Cardiac muscle cell (in vitro differentiated cells and primary cell): ENCODE results near the gene ACBD4. TPM values are rescaled to one million over a fixed set of nuclear protein-coding genes. Genes with fewer than 3 reads are reported as not detected.
A peak's percentile ranks its signal among the peaks of the same experiment; 100 is the strongest.

Experiments
- DNase-seq, 2 donors: peaks; one replicate each; pipeline versions ENCODE4 v3.0.0 to v3.0.0-alpha.2; 2010 to 2017; ENCODE audit warnings: low read depth in 1 of 2, low spot score in 1 of 2
- H3K27ac ChIP-seq: fragments of 200-600 bp; sonication (generic); 2 replicates; pipeline ENCODE4 v1.5.1; 2016
- H3K27me3 ChIP-seq: fragments of 200-600 bp; sonication (generic); 2 replicates; pipeline ENCODE4 v1.6.0; 2016; ENCODE audit warnings: control low read depth
- H3K36me3 ChIP-seq: fragments of 200-600 bp; sonication (generic); 2 replicates; pipeline ENCODE4 v1.5.1; 2016; ENCODE audit warnings: control low read depth
- H3K4me1 ChIP-seq: fragments of 200-600 bp; sonication (generic); 2 replicates; pipeline ENCODE4 v1.8.1; 2017; ENCODE audit warnings: low read depth, mild to moderate bottlenecking, mixed run types
- H3K4me3 ChIP-seq: fragments of 200-600 bp; sonication (generic); 2 replicates; pipeline ENCODE4 v1.5.1; 2016; ENCODE audit warnings: mild to moderate bottlenecking
- H3K9me3 ChIP-seq: fragments of 200-600 bp; sonication (generic); 2 replicates; pipeline ENCODE4 v1.5.1; 2017; ENCODE audit warnings: low read depth, mild to moderate bottlenecking, control low read depth
- polyA plus RNA-seq: library from polyadenylated mRNA; unstranded; fragments of >200 nt; fragmentation: Nextera tagmentation; extraction: Ambion mirVana; gene quantifications from 2 replicates; pipeline ENCODE4 v1.2.1, GENCODE V29; 2016
- total RNA-seq: library from RNA; depleted of rRNA; stranded (reverse); fragments of >200 nt; gene quantifications from 2 replicates; pipeline ENCODE4 v1.2.3, GENCODE V29; 2016
- TF ChIP-seq, protein P1 (sequence below): IDR thresholded peaks from 2 replicates; pipeline ENCODE4 v1.5.1; 2012; ENCODE audit warnings: low read depth, mild to moderate bottlenecking, low read length

Gene ACBD4
- total and polyA plus RNA-seq, 2 experiments from 2014 or later, result 20.5 to 29.3 TPM

DNA sequence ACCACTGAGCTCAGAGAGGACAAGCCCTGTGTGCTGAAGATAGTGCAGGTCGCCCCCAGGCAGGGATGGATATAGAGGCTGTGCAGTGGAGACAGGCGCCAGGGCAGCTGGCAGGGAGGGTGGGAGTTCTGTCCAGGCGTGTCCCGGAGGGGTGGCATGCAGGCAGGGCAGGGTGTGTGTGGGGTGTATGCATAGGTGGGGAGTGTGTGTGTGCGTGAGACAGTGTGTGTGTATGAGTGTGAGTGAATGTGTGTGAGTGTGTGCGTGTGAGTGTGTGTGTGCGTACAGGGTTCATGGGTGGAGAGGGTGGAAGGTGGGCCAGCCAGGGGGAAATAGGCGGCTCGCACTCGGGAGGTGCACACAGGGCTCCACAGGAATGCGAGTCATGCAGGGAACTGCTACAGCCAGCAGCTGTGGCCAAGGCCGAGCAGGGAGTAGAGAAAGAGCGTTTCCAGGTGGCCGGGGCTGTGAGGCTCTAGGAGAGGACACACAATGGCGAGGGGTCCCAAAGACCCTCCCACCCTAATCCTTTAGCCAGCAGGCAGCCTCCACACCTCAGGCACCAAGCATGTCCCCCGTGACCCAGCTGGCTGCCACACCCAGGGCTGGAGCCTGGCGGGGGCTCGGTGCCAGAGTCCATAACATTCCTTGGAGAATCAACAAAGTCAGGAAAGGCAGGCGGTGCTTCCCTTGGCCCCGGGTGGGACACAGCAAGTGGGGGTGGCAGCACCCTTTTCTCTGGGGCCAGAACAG, 7.8 kb upstream of the ACBD4 start:
- Histone ChIP-seq H3K27me3 (no peaks in the 10 kb centered on the region), H3K27ac (peak overlapping the region; percentile 92), H3K36me3 (no peaks in the 10 kb centered on the region), H3K4me3 (no peak overlapping the region), H3K9me3 (no peaks in the 10 kb centered on the region), H3K4me1 (peaks cover 14% of the 10 kb centered on the region)
- peak; percentile 44 to 70 for DNase-seq
- TF ChIP-seq, protein P1, sequence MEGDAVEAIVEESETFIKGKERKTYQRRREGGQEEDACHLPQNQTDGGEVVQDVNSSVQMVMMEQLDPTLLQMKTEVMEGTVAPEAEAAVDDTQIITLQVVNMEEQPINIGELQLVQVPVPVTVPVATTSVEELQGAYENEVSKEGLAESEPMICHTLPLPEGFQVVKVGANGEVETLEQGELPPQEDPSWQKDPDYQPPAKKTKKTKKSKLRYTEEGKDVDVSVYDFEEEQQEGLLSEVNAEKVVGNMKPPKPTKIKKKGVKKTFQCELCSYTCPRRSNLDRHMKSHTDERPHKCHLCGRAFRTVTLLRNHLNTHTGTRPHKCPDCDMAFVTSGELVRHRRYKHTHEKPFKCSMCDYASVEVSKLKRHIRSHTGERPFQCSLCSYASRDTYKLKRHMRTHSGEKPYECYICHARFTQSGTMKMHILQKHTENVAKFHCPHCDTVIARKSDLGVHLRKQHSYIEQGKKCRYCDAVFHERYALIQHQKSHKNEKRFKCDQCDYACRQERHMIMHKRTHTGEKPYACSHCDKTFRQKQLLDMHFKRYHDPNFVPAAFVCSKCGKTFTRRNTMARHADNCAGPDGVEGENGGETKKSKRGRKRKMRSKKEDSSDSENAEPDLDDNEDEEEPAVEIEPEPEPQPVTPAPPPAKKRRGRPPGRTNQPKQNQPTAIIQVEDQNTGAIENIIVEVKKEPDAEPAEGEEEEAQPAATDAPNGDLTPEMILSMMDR, result no peak

DNA sequence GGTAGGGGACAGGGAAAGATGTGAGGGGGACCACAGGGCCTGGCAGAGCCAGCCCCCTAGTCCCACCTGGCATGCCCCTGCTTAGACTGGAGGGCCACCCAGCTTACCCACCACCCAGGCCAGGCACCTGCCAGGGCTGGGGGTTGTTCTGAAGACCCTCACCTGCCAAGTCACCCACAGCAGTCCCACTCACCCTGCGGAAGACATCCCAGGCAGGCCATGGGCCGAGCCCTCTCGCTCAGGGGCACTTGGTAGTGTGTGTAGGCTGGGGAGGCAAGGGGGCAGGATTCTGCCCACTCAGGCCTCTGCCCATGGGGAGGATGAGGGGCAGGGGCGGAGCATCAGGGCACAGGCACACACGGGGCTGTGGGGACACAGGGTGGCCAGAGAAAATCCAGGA, 7.2 kb upstream of the ACBD4 start:
- Histone ChIP-seq H3K4me3 (no peak overlapping the region), H3K4me1 (peaks cover 14% of the 10 kb centered on the region), H3K27ac (peak overlapping the region; percentile 92), H3K36me3 (no peaks in the 10 kb centered on the region), H3K9me3 (no peaks in the 10 kb centered on the region), H3K27me3 (no peaks in the 10 kb centered on the region)
- DNase-seq, result no peak
- TF ChIP-seq, protein P1, result no peak

DNA sequence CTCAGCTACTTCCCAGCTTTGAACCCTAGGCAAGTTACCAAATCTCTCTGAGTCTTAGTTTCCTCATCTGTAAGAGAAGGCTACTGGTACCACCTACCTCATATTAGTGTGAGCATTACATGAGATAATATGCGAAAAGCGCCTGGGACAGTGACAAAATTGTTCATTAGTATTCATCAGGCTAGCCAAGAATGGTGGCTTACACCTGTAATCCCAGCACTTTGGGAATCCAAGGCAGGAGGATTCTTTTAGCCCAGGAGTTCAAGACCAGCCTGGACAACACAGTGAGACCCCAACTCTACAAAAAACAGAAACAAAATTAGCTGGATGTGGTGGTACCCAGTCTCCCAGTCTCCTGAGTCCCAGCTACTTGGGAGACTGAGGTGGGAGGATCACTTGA, 6.5 kb upstream of the ACBD4 start:
- TF ChIP-seq, protein P1, result no peak
- no peak for DNase-seq
- H3K27ac ChIP-seq, result no peak overlapping the region
- H3K9me3 ChIP-seq, result no peaks in the 10 kb centered on the region
- peaks cover 14% of the 10 kb centered on the region for H3K4me1 ChIP-seq
- H3K36me3 ChIP-seq, result no peaks in the 10 kb centered on the region
- H3K4me3 ChIP-seq, result no peak overlapping the region
- no peaks in the 10 kb centered on the region for H3K27me3 ChIP-seq

DNA sequence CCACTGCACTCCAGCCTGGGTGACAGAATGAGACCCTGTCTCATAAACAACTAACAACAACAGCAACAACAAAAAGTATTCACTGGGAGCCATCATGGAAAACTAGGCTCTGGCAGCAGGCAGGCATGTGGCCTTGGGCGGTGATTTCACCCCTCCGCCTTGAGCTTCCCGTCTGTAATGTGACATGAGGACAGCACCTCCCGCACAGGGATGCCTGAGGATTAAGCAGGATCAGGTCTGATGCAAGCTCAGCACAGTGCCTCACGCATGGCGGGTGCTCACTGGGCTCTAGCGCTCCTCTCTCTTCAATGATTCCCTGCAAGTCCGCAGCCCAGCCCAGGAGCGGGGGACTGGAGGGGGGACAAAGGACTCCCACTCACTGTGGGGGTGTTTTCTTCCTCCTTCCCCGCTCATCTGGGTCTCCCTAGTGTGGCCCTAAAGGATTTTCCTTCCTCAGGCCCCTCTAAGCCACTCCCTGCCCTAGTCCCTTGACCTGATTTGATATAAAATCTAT, 6.0 kb upstream of the ACBD4 start:
- Histone ChIP-seq H3K4me1 (peaks cover 14% of the 10 kb centered on the region), H3K36me3 (no peaks in the 10 kb centered on the region), H3K27me3 (no peaks in the 10 kb centered on the region), H3K9me3 (no peaks in the 10 kb centered on the region), H3K27ac (no peak overlapping the region), H3K4me3 (no peak overlapping the region)
- TF ChIP-seq, protein P1, result no peak
- DNase-seq, result peak in 1 of 2 donors; percentile 36

DNA sequence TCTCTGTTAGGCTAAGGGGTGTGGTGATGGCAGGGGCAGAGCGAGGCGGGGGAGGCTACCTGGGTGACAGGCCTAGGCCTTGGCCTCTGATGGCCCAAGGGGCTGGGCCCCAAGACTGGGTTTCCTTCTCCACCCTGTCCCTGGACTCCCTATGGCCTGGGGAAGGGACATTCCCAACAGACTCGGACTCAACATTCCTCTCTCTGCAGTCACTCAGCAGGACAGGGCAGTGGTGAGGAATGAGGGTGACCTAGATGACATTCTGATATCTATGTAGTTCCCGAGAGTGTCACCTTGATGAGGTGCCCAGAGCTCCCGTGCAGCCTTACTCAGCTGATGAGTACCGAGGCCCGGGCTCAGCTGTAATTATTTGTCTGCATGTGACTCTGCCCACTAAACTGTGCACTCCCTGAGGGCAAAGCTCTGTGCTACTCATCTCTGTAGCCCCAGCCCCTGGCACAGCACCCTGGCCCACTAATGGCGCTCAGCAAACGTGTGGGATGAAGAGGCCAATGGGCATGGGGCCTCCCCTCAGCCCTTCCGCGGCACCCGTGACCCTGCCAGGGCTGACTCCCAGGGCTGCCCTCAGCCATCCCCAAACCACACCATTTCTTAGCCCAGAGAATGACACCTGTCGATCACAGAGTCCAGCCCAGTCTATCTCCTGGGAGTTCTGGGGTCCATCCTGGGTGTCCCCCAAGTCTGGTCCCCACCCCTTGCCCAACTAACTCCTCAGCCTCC, 5.4 kb upstream of the ACBD4 start:
- H3K4me1 ChIP-seq, result peaks cover 14% of the 10 kb centered on the region
- TF ChIP-seq, protein P1, result no peak
- no peaks in the 10 kb centered on the region for H3K9me3 ChIP-seq
- H3K4me3 ChIP-seq, result no peak overlapping the region
- DNase-seq, result peak in 1 of 2 donors; percentile 30
- H3K27ac ChIP-seq, result no peak overlapping the region
- H3K36me3 ChIP-seq, result no peaks in the 10 kb centered on the region
- H3K27me3 ChIP-seq, result no peaks in the 10 kb centered on the region
